GM19351 (cell line): ENCODE results near the gene OR11H7.
"Not testable (repeated sequence)": the region's sequence is repeated elsewhere in the genome, so short reads cannot be mapped to it uniquely, and the experiment has no call there.

Experiments
- ATAC-seq: cut with Tn5 transposase; IDR thresholded peaks from one replicate; pipeline ENCODE4 v1.9.1; 2021; ENCODE audit warnings: mild to moderate bottlenecking, moderate library complexity; ENCODE audit not compliant: unreplicated experiment

The OR11H7 gene

GRCh38 chr14:20277409-20277808 is 48.6 kb downstream of the OR11H7 start:
- no peak for ATAC-seq

GRCh38 chr14:20278414-20278813 is 49.6 kb downstream of the OR11H7 start:
- no peak for ATAC-seq

GRCh38 chr14:20280265-20280664 is 51.5 kb downstream of the OR11H7 start:
- not testable (repeated sequence) for ATAC-seq
